Measurements from ENCODE around the gene CYTIP.
"Not testable (repeated sequence)": the region's sequence is repeated elsewhere in the genome, so short reads cannot be mapped to it uniquely, and the experiment has no call there.

CYTIP gene

GRCh38 chr2:157375384-157375783 lies 68.5 kb downstream of the CYTIP start:
- DNase-seq (ENCODE audit: low read depth in 2 of 2), result no peak

- not testable (repeated sequence) for DNase-seq (ENCODE audit: low read depth in 2 of 2)
Observed at GRCh38 chr2:157368508-157368907, 75.4 kb downstream of the CYTIP start.

GRCh38 chr2:157367704-157368103 lies 76.2 kb downstream of the CYTIP start:
- no peak for DNase-seq (ENCODE audit: low read depth in 2 of 2)
